Liver (tissue), 9 donors: Measurements from ENCODE around the gene TRDN. TPM values are rescaled to one million over a fixed set of nuclear protein-coding genes. Genes with fewer than 3 reads are reported as not detected.
A peak's percentile ranks its signal among the peaks of the same experiment; 100 is the strongest.

Experiments used
- DNase-seq: peaks from one replicate; pipeline ENCODE4 v3.0.0-alpha.2; 2017; ENCODE audit warnings: low spot score
- H3K27ac ChIP-seq, 2 donors: one replicate each; pipeline ENCODE4 v1.7.0; 2013; ENCODE audit warnings: inconsistent platforms in 2 of 2, low read length in 2 of 2, control low read depth in 1 of 2, low read depth in 1 of 2, mild to moderate bottlenecking in 1 of 2
- H3K27me3 ChIP-seq, 4 donors: one replicate each; pipeline versions ENCODE4 v1.6.1 to v1.7.0; 2013; ENCODE audit warnings: low read length in 3 of 4, inconsistent platforms in 1 of 4, mild to moderate bottlenecking in 1 of 4, moderate library complexity in 1 of 4; ENCODE audit not compliant: control insufficient read depth in 4 of 4, insufficient read depth in 4 of 4
- H3K36me3 ChIP-seq, 4 donors: one replicate each; pipeline versions ENCODE4 v1.6.1 to v1.7.0; 2013; ENCODE audit warnings: low read length in 3 of 4, mild to moderate bottlenecking in 3 of 4, low read depth in 1 of 4, moderate library complexity in 1 of 4; ENCODE audit not compliant: control insufficient read depth in 4 of 4, insufficient read depth in 3 of 4
- H3K4me1 ChIP-seq, 4 donors: one replicate each; pipeline versions ENCODE4 v1.6.1 to v1.7.0; 2013; ENCODE audit warnings: low read length in 3 of 4, mild to moderate bottlenecking in 3 of 4, moderate library complexity in 1 of 4; ENCODE audit not compliant: control insufficient read depth in 4 of 4, insufficient read depth in 4 of 4
- H3K4me3 ChIP-seq, 3 donors: one replicate each; pipeline versions ENCODE4 v1.6.1 to v1.7.0; 2013; ENCODE audit warnings: low read length in 3 of 3, control low read depth in 1 of 3, low read depth in 1 of 3, mild to moderate bottlenecking in 1 of 3
- H3K9ac ChIP-seq, 2 donors: one replicate each; pipeline ENCODE4 v1.7.0; 2013; ENCODE audit warnings: low read length in 2 of 2, mild to moderate bottlenecking in 2 of 2, moderate library complexity in 2 of 2, control low read depth in 1 of 2, low read depth in 1 of 2
- H3K9me3 ChIP-seq, 4 donors: one replicate each; pipeline versions ENCODE4 v1.6.1 to v1.7.0; 2013; ENCODE audit warnings: low read length in 3 of 4; ENCODE audit not compliant: control insufficient read depth in 4 of 4
- CTCF ChIP-seq: fragments of 150-350 bp; IDR thresholded peaks from 2 replicates; pipeline ENCODE4 v1.5.1; 2017; ENCODE audit warnings: improper control_type of control experiment, low read depth, low read length; ENCODE audit not compliant: missing input control
- EGR1 ChIP-seq, 2 donors: IDR thresholded peaks; 2 replicates each; pipeline ENCODE4 v1.6.1; 2016 to 2018; ENCODE audit warnings: antibody characterized with exemption in 2 of 2, low read depth in 2 of 2
- FOXA2 ChIP-seq: IDR thresholded peaks from 2 replicates; pipeline ENCODE4 v1.6.1; 2016; ENCODE audit warnings: antibody characterized with exemption
- HNF4A ChIP-seq, 2 donors: conservative IDR thresholded peaks; 2 replicates each; pipeline ENCODE4 v1.6.1; 2016; ENCODE audit warnings: antibody characterized with exemption in 2 of 2, mild to moderate bottlenecking in 2 of 2
- HNF4G ChIP-seq: IDR thresholded peaks from 2 replicates; pipeline ENCODE4 v1.6.1; 2016; ENCODE audit warnings: antibody characterized with exemption
- MAX ChIP-seq: IDR thresholded peaks from 2 replicates; pipeline ENCODE4 v1.6.1; 2016; ENCODE audit warnings: antibody characterized with exemption
- RAD21 ChIP-seq, 2 donors: IDR thresholded peaks; 2 replicates each; pipeline ENCODE4 v1.6.1; 2016; ENCODE audit warnings: antibody characterized with exemption in 2 of 2, mild to moderate bottlenecking in 2 of 2
- REST ChIP-seq: IDR thresholded peaks from 2 replicates; pipeline ENCODE4 v1.6.1; 2016; ENCODE audit warnings: antibody characterized with exemption, mild to moderate bottlenecking
- RXRA ChIP-seq, 2 donors: IDR thresholded peaks; 2 replicates each; pipeline ENCODE4 v1.6.1; 2017 to 2018; ENCODE audit warnings: antibody characterized with exemption in 2 of 2, mild to moderate bottlenecking in 1 of 2
- SP1 ChIP-seq: IDR thresholded peaks from 2 replicates; pipeline ENCODE4 v1.6.1; 2018; ENCODE audit warnings: antibody characterized with exemption, mild to moderate bottlenecking
- TAF1 ChIP-seq: conservative IDR thresholded peaks from 2 replicates; pipeline ENCODE4 v1.6.1; 2016; ENCODE audit warnings: antibody characterized with exemption, mild to moderate bottlenecking
- ZBTB33 ChIP-seq: IDR thresholded peaks from 2 replicates; pipeline ENCODE4 v1.6.1; 2016; ENCODE audit warnings: antibody characterized with exemption
- WGBS: extraction: QIAGEN DNeasy Blood & Tissue Kit; methylation state at CpG from one replicate; pipeline ENCODE4 v1.1.7; 2013; 5-methylcytosine and 5-hydroxymethylcytosine counted together
- polyA plus RNA-seq, 2 donors: library from polyadenylated mRNA; stranded (reverse) in 1 of 2; unstranded in 1 of 2; fragments of 200-250 nt in 1 of 2; fragments of >200 nt in 1 of 2; fragmentation: Nextera tagmentation in 1 of 2; extraction: Ambion mirVana in 1 of 2; gene quantifications; one replicate each; pipeline versions ENCODE4 v1.2.1 to v1.2.3, GENCODE V29; 2013 to 2015
- total RNA-seq, 2 donors: library from RNA; depleted of rRNA; stranded (reverse); fragments of >200 nt; gene quantifications; one replicate each; pipeline ENCODE4 v1.2.3, GENCODE V29; 2014
- TF ChIP-seq, protein P1 (sequence below): IDR thresholded peaks from 2 replicates; pipeline ENCODE4 v1.6.1; 2016; ENCODE audit warnings: antibody characterized with exemption
- donor health status: healthy.
- donor health status: healthy.
- donor health status: healthy.
- donor health status: healthy.
- donor health status: healthy.

Gene TRDN
- total and polyA plus RNA-seq, 4 donors, result 0.08 to 0.79 TPM; not detected in 2

GRCh38 chr6:123398072-123398471, 238.7 kb downstream of the TRDN start:
- no peak for TF ChIP-seq MAX
- TF ChIP-seq REST, result no peak
- no peak for TF ChIP-seq CTCF
- TF ChIP-seq HNF4G, result no peak
- TF ChIP-seq, protein P1, sequence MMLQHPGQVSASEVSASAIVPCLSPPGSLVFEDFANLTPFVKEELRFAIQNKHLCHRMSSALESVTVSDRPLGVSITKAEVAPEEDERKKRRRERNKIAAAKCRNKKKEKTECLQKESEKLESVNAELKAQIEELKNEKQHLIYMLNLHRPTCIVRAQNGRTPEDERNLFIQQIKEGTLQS, result no peak
- H3K27ac ChIP-seq, result no peak overlapping the region
- WGBS, result 81% methylated on average over 12 of the region's 12 CpGs
- no peaks in the 10 kb centered on the region for H3K4me1 ChIP-seq
- DNase-seq, result no peak
- no peak overlapping the region for H3K9ac ChIP-seq
- no peaks in the 10 kb centered on the region for H3K36me3 ChIP-seq
- H3K27me3 ChIP-seq, result peaks cover 0 to 6% (median 0%) of the 10 kb centered on the region in 4 donors
- no peak overlapping the region for H3K4me3 ChIP-seq
- no peaks in the 10 kb centered on the region for H3K9me3 ChIP-seq

DNA sequence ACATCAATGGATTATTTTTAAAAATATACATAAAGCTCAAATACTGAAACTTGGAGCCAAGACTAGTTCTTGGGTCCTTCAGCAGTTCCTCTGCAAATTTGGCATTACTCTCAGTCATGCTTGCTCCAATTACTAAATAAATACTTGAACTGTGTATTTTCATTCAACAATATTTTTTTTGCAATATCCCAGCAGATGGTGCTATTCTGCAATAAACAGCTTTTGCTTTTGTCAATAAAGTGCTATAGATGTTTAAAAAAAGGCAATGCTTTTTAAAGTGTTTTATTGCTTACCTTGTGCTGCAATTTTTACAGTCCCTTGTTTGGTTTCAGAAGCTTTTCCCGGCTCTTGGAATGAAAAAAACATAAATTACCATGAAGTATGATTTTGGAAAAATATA, 243.4 kb downstream of the TRDN start:
- no peak for TF ChIP-seq EGR1 (IDR thresholded peaks at IDR 0.05; ENCODE audit: low read depth in 2 of 2)
- peak; percentile 21 to 57 for TF ChIP-seq RAD21 (IDR thresholded peaks at IDR 0.05)
- TF ChIP-seq ZBTB33, result no peak
- TF ChIP-seq REST, result no peak
- no peak for TF ChIP-seq HNF4A (conservative IDR thresholded peaks at IDR 0.05)
- TF ChIP-seq FOXA2, result peak; percentile 4
- TF ChIP-seq SP1, result no peak
- no peak for TF ChIP-seq TAF1
- no peak for TF ChIP-seq RXRA (IDR thresholded peaks at IDR 0.05)
- Histone ChIP-seq H3K9me3 (no peaks in the 10 kb centered on the region), H3K9ac (no peak overlapping the region), H3K4me3 (no peak overlapping the region), H3K36me3 (no peaks in the 10 kb centered on the region), H3K4me1 (no peaks in the 10 kb centered on the region), H3K27me3 (peaks cover 0 to 12% (median 0%) of the 10 kb centered on the region in 4 donors), H3K27ac (no peak overlapping the region)
- WGBS, result 46% methylated on average over 1 of the region's 1 CpG
- no peak for DNase-seq
